Mesendoderm (in vitro differentiated cells): ENCODE data around the gene KLHDC3.

Experiments
- DNase-seq: peaks from one replicate; pipeline ENCODE4 v3.0.0; 2013
- H2AK5ac ChIP-seq: 2 replicates; pipeline ENCODE4 v1.6.1; 2013; ENCODE audit warnings: low read length, inconsistent platforms
- H2BK120ac ChIP-seq: 2 replicates; pipeline ENCODE4 v1.6.1; 2013; ENCODE audit warnings: low read depth, mild to moderate bottlenecking, low read length, moderate library complexity, mixed read lengths
- H2BK15ac ChIP-seq: replicated peaks from 2 replicates; pipeline ENCODE4 v1.6.1; 2013; ENCODE audit warnings: low read depth, mild to moderate bottlenecking, moderate library complexity
- H2BK5ac ChIP-seq: 2 replicates; pipeline ENCODE4 v1.6.1; 2013; ENCODE audit warnings: low read length, inconsistent platforms
- H3K18ac ChIP-seq: 2 replicates; pipeline ENCODE4 v1.6.1; 2013; ENCODE audit warnings: mild to moderate bottlenecking, low read length, mixed read lengths
- H3K23ac ChIP-seq: one replicate; pipeline ENCODE4 v1.6.1; 2013; ENCODE audit warnings: low read length
- H3K27ac ChIP-seq: 2 replicates; pipeline ENCODE4 v1.5.1; 2013; ENCODE audit warnings: low read depth, mild to moderate bottlenecking, inconsistent platforms, low read length, moderate library complexity
- H3K27me3 ChIP-seq: 2 replicates; pipeline ENCODE4 v1.6.1; 2013; ENCODE audit warnings: low read length, control low read depth, mild to moderate bottlenecking, inconsistent platforms; ENCODE audit not compliant: insufficient read depth, poor library complexity
- H3K36me3 ChIP-seq: 2 replicates; pipeline ENCODE4 v1.6.1; 2013; ENCODE audit warnings: low read length, inconsistent platforms; ENCODE audit not compliant: control insufficient read depth, insufficient read depth
- H3K4ac ChIP-seq: one replicate; pipeline ENCODE4 v1.6.1; 2013; ENCODE audit warnings: low read depth, mild to moderate bottlenecking, low read length, moderate library complexity
- H3K4me1 ChIP-seq: 2 replicates; pipeline ENCODE4 v1.6.1; 2013; ENCODE audit warnings: low read depth, low read length, inconsistent platforms; ENCODE audit not compliant: control insufficient read depth
- H3K4me2 ChIP-seq: 2 replicates; pipeline ENCODE4 v1.6.1; 2013; ENCODE audit warnings: low read length
- H3K4me3 ChIP-seq: 2 replicates; pipeline ENCODE4 v1.5.1; 2013; ENCODE audit warnings: mild to moderate bottlenecking, low read length
- H3K56ac ChIP-seq: one replicate; pipeline ENCODE4 v1.6.1; 2013; ENCODE audit warnings: low read length
- H3K79me1 ChIP-seq: 2 replicates; pipeline ENCODE4 v1.6.1; 2013; ENCODE audit warnings: low read length, inconsistent platforms
- H3K79me2 ChIP-seq: 2 replicates; pipeline ENCODE4 v1.6.1; 2013; ENCODE audit warnings: mild to moderate bottlenecking, low read length; ENCODE audit not compliant: control insufficient read depth, insufficient read depth
- H3K9ac ChIP-seq: 2 replicates; pipeline ENCODE4 v1.6.1; 2013; ENCODE audit warnings: low read length, inconsistent platforms
- H4K5ac ChIP-seq: one replicate; pipeline ENCODE4 v1.6.1; 2013; ENCODE audit warnings: low read length
- H4K8ac ChIP-seq: one replicate; pipeline ENCODE4 v1.6.1; 2013; ENCODE audit warnings: low read depth, mild to moderate bottlenecking, control low read depth, low read length, moderate library complexity
- WGBS: extraction: QIAGEN DNeasy Blood & Tissue Kit; methylation state at CpG from one replicate; pipeline ENCODE4 v1.1.7; 2013; ENCODE audit warnings: low lambda C conversion rate, missing lambda C conversion rate; ENCODE audit not compliant: insufficient coverage; ENCODE audit errors: extremely low coverage; 5-methylcytosine and 5-hydroxymethylcytosine counted together

The KLHDC3 gene

GRCh38 chr6:43007126-43007525, 6.9 kb upstream of the KLHDC3 start:
- H4K8ac ChIP-seq = no peak overlapping the region
- peaks cover 1% of the 10 kb centered on the region for H3K79me1 ChIP-seq
- no peak for DNase-seq
- no peak overlapping the region for H3K4me3 ChIP-seq
- no peak overlapping the region for H3K4ac ChIP-seq
- H3K18ac ChIP-seq = no peak overlapping the region
- no CpG with 5 or more reads among the region's 9 CpGs for WGBS
- no peak overlapping the region for H2BK5ac ChIP-seq
- H3K36me3 ChIP-seq = peaks cover 24% of the 10 kb centered on the region
- H3K4me1 ChIP-seq = no peaks in the 10 kb centered on the region
- H2AK5ac ChIP-seq = no peak overlapping the region
- H3K4me2 ChIP-seq = no peak overlapping the region
- no peaks in the 10 kb centered on the region for H3K79me2 ChIP-seq
- no peak overlapping the region for H3K23ac ChIP-seq
- no peak overlapping the region for H2BK15ac ChIP-seq
- no peak overlapping the region for H3K9ac ChIP-seq
- no peak overlapping the region for H3K56ac ChIP-seq
- no peak overlapping the region for H3K27ac ChIP-seq
- H4K5ac ChIP-seq = no peak overlapping the region
- H3K27me3 ChIP-seq = no peaks in the 10 kb centered on the region
- H2BK120ac ChIP-seq = no peak overlapping the region

DNA sequence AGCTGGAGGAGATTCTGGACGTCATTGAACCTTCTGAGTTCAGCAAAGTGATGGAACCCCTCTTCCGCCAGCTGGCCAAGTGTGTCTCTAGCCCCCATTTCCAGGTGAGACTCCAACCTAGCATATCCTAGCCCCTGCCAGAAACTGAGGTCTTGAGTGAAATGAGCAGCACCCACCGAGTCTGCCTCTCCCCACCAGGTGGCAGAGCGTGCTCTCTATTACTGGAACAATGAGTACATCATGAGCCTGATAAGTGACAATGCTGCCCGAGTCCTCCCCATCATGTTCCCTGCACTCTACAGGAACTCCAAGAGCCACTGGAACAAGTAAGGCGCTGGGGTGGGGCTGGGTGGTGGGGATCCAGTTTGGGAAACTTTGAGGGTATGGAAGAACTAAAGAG, 4.9 kb upstream of the KLHDC3 start:
- peaks cover 6% of the 10 kb centered on the region for H3K4me1 ChIP-seq
- H3K79me2 ChIP-seq = peaks cover 6% of the 10 kb centered on the region
- H3K27ac ChIP-seq = no peak overlapping the region
- no peak overlapping the region for H3K56ac ChIP-seq
- H3K23ac ChIP-seq = no peak overlapping the region
- H3K4me2 ChIP-seq = no peak overlapping the region
- peaks cover 7% of the 10 kb centered on the region for H3K79me1 ChIP-seq
- H3K18ac ChIP-seq = no peak overlapping the region
- H3K36me3 ChIP-seq = peaks cover 24% of the 10 kb centered on the region
- no peak overlapping the region for H3K4ac ChIP-seq
- H3K27me3 ChIP-seq = no peaks in the 10 kb centered on the region
- H2BK15ac ChIP-seq = no peak overlapping the region
- no peak overlapping the region for H2BK5ac ChIP-seq
- H4K8ac ChIP-seq = no peak overlapping the region
- no peak overlapping the region for H4K5ac ChIP-seq
- peak; percentile 62 for DNase-seq
- no CpG with 5 or more reads among the region's 6 CpGs for WGBS
- H2BK120ac ChIP-seq = no peak overlapping the region
- H2AK5ac ChIP-seq = no peak overlapping the region
- no peak overlapping the region for H3K4me3 ChIP-seq
- no peak overlapping the region for H3K9ac ChIP-seq

DNA sequence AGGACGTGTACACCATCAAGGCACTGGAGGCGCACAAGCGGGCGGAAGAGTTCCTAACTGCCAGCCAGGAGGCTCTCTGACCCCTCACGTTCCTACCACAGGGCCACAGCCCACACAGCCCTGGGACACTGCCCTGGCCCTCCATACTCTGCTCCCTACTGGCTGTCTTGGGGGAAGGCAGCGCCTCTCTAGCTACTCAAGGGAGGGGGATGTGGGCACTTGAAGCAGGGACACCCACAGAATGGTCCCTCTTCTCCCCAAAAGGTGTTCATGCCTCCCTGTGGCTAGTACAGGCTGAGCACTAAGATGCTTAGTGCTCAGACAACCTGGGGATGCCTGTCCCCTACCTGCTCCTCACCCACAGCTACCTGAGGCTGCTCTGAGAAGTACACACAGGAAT, 2.8 kb upstream of the KLHDC3 start:
- H3K36me3 ChIP-seq = peaks cover 24% of the 10 kb centered on the region
- DNase-seq = peak; percentile 46
- H3K56ac ChIP-seq = no peak overlapping the region
- no peak overlapping the region for H3K4ac ChIP-seq
- no peak overlapping the region for H4K5ac ChIP-seq
- H3K9ac ChIP-seq = no peak overlapping the region
- H3K27ac ChIP-seq = no peak overlapping the region
- no peak overlapping the region for H3K4me2 ChIP-seq
- H3K27me3 ChIP-seq = no peaks in the 10 kb centered on the region
- peaks cover 7% of the 10 kb centered on the region for H3K79me1 ChIP-seq
- no peak overlapping the region for H4K8ac ChIP-seq
- H3K4me1 ChIP-seq = peaks cover 6% of the 10 kb centered on the region
- WGBS = no CpG with 5 or more reads among the region's 6 CpGs
- no peak overlapping the region for H2AK5ac ChIP-seq
- no peak overlapping the region for H3K23ac ChIP-seq
- no peak overlapping the region for H2BK120ac ChIP-seq
- peaks cover 16% of the 10 kb centered on the region for H3K79me2 ChIP-seq
- H3K4me3 ChIP-seq = no peak overlapping the region
- H2BK5ac ChIP-seq = no peak overlapping the region
- no peak overlapping the region for H2BK15ac ChIP-seq
- no peak overlapping the region for H3K18ac ChIP-seq

DNA sequence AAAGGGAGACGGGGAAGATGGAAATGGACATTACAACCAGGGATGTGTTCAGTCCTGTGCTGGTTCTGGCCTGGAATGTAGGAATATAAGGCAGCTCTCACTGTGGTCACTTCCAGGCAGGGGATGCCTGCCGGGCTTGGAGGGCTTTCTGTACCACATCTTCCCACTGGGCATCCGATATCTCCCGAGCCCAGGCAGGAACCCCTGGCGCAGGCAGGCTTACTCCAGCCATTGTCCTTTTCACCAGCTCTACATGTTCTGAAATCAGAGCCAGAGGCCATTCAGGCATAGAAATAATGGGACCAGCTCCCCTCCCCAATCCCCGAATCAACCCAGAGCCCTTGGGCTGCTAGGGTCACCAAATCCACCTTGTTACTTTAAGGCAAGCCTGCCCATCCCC, 1.7 kb upstream of the KLHDC3 start:
- Histone ChIP-seq H3K79me1 (peaks cover 15% of the 10 kb centered on the region), H3K27me3 (no peaks in the 10 kb centered on the region), H4K8ac (no peak overlapping the region), H2BK5ac (no peak overlapping the region), H3K4me2 (no peak overlapping the region), H3K4me3 (no peak overlapping the region), H3K4ac (no peak overlapping the region), H3K79me2 (peaks cover 21% of the 10 kb centered on the region), H3K18ac (no peak overlapping the region), H3K4me1 (peaks cover 6% of the 10 kb centered on the region), H2BK15ac (no peak overlapping the region), H3K36me3 (peaks cover 20% of the 10 kb centered on the region), H3K56ac (no peak overlapping the region), H3K9ac (peak overlapping the region; percentile 40), H3K23ac (no peak overlapping the region), H3K27ac (no peak overlapping the region), H2BK120ac (no peak overlapping the region), H4K5ac (no peak overlapping the region), H2AK5ac (no peak overlapping the region)
- DNase-seq = no peak
- no CpG with 5 or more reads among the region's 6 CpGs for WGBS

GRCh38 chr6:43013097-43013842, 779 bp upstream of the KLHDC3 start:
- no CpG with 5 or more reads among the region's 25 CpGs for WGBS
- peaks cover 16% of the 10 kb centered on the region for H3K79me1 ChIP-seq
- peak overlapping the region; percentile 38 for H3K23ac ChIP-seq
- H3K4me1 ChIP-seq = peaks cover 6% of the 10 kb centered on the region
- H2BK15ac ChIP-seq = no peak overlapping the region
- no peak overlapping the region for H2BK5ac ChIP-seq
- peak overlapping the region; percentile 19 for H3K18ac ChIP-seq
- no peaks in the 10 kb centered on the region for H3K27me3 ChIP-seq
- H3K79me2 ChIP-seq = peaks cover 21% of the 10 kb centered on the region
- no peak overlapping the region for H4K5ac ChIP-seq
- peak; percentile 30 for DNase-seq
- peak overlapping the region; percentile 82 for H4K8ac ChIP-seq
- peak overlapping the region; percentile 92 for H3K9ac ChIP-seq
- peak overlapping the region; percentile 13 for H3K27ac ChIP-seq
- no peak overlapping the region for H2BK120ac ChIP-seq
- H3K4me2 ChIP-seq = peak overlapping the region; percentile 98
- H3K56ac ChIP-seq = peak overlapping the region; percentile 92
- no peak overlapping the region for H3K4ac ChIP-seq
- H2AK5ac ChIP-seq = peak overlapping the region; percentile 53
- H3K4me3 ChIP-seq = peak overlapping the region; percentile 83
- H3K36me3 ChIP-seq = peaks cover 23% of the 10 kb centered on the region
